ENCODE measurements around the gene FOXK1.

DNA sequence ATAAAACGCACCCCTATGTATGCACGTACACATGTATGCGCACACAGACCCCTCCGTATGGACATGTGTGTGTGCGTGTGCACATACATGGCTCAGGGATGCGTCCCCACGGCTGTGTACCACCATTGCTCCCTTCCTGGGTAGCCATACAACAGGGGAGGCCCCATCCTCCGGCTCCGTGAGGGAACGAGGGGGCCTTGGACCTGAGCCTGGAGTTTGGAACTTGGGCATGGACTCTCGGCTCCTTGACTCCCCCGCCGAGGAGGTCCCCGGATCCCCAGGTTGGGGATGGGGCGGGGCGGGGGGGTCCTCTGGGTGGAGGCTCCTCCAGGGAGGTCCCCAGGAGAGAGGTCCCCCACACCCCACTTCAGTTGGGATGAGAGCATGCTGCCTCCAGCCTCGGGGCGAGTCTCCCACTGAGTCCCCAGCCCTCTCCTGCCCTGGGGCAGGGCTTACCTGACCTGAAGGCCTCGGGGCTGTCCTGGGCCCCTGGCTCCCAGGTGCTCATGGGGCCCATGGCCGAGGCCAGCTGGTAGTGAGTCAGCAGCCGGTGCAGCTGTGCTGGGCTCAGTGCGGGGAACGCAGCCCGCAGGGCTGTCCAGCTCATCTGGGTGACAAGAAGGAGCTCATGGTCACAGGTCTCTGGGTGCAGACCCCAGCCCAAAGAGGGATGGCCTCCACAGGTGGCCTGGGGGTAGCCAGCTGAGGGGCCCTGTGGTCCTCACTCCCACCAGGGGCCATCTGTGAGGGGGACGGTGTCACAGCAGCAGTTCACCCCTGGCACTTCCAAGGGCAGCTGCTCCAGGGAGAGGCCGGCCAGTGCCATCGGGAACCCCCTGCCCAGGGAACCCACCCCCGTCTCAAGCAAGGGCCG lies 123.3 kb downstream of the FOXK1 start:
- no peak for TF ChIP-seq EZH2 (IDR thresholded peaks at IDR 0.05; ENCODE audit: low read depth, unreplicated experiment)
- no peak for TF ChIP-seq CTCF (conservative IDR thresholded peaks at IDR 0.05; ENCODE audit: low read depth in 2 of 2)
- TF ChIP-seq POLR2AphosphoS5 (IDR thresholded peaks at IDR 0.05; ENCODE audit: low read depth), result no peak
- TF ChIP-seq, protein P1, sequence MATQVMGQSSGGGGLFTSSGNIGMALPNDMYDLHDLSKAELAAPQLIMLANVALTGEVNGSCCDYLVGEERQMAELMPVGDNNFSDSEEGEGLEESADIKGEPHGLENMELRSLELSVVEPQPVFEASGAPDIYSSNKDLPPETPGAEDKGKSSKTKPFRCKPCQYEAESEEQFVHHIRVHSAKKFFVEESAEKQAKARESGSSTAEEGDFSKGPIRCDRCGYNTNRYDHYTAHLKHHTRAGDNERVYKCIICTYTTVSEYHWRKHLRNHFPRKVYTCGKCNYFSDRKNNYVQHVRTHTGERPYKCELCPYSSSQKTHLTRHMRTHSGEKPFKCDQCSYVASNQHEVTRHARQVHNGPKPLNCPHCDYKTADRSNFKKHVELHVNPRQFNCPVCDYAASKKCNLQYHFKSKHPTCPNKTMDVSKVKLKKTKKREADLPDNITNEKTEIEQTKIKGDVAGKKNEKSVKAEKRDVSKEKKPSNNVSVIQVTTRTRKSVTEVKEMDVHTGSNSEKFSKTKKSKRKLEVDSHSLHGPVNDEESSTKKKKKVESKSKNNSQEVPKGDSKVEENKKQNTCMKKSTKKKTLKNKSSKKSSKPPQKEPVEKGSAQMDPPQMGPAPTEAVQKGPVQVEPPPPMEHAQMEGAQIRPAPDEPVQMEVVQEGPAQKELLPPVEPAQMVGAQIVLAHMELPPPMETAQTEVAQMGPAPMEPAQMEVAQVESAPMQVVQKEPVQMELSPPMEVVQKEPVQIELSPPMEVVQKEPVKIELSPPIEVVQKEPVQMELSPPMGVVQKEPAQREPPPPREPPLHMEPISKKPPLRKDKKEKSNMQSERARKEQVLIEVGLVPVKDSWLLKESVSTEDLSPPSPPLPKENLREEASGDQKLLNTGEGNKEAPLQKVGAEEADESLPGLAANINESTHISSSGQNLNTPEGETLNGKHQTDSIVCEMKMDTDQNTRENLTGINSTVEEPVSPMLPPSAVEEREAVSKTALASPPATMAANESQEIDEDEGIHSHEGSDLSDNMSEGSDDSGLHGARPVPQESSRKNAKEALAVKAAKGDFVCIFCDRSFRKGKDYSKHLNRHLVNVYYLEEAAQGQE (IDR thresholded peaks at IDR 0.05; ENCODE audit: unreplicated experiment), result no peak
- TF ChIP-seq JUNB (IDR thresholded peaks at IDR 0.05; ENCODE audit: unreplicated experiment), result no peak
- TF ChIP-seq CREB1 (CRISPR knock-in tag; IDR thresholded peaks at IDR 0.05; ENCODE audit: low read depth), result no peak
- no peak for TF ChIP-seq EZH2phosphoT487 (IDR thresholded peaks at IDR 0.05; ENCODE audit: unreplicated experiment)
- no peak for TF ChIP-seq ZNF114 (CRISPR knock-in tag; IDR thresholded peaks at IDR 0.05)
- TF ChIP-seq ZNF462 (CRISPR knock-in tag; IDR thresholded peaks at IDR 0.05), result no peak
- TF ChIP-seq, protein P2, sequence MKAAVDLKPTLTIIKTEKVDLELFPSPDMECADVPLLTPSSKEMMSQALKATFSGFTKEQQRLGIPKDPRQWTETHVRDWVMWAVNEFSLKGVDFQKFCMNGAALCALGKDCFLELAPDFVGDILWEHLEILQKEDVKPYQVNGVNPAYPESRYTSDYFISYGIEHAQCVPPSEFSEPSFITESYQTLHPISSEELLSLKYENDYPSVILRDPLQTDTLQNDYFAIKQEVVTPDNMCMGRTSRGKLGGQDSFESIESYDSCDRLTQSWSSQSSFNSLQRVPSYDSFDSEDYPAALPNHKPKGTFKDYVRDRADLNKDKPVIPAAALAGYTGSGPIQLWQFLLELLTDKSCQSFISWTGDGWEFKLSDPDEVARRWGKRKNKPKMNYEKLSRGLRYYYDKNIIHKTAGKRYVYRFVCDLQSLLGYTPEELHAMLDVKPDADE (IDR thresholded peaks at IDR 0.05), result no peak
- no peak for TF ChIP-seq NANOG (IDR thresholded peaks at IDR 0.05; ENCODE audit: borderline replicate concordance)
